GM18520 (cell line): ENCODE measurements around the gene CYSRT1.

ENCODE experiments used
- ATAC-seq: cut with Tn5 transposase; IDR thresholded peaks from one replicate; pipeline ENCODE4 v1.9.1; 2021; ENCODE audit not compliant: unreplicated experiment

CYSRT1 gene

DNA sequence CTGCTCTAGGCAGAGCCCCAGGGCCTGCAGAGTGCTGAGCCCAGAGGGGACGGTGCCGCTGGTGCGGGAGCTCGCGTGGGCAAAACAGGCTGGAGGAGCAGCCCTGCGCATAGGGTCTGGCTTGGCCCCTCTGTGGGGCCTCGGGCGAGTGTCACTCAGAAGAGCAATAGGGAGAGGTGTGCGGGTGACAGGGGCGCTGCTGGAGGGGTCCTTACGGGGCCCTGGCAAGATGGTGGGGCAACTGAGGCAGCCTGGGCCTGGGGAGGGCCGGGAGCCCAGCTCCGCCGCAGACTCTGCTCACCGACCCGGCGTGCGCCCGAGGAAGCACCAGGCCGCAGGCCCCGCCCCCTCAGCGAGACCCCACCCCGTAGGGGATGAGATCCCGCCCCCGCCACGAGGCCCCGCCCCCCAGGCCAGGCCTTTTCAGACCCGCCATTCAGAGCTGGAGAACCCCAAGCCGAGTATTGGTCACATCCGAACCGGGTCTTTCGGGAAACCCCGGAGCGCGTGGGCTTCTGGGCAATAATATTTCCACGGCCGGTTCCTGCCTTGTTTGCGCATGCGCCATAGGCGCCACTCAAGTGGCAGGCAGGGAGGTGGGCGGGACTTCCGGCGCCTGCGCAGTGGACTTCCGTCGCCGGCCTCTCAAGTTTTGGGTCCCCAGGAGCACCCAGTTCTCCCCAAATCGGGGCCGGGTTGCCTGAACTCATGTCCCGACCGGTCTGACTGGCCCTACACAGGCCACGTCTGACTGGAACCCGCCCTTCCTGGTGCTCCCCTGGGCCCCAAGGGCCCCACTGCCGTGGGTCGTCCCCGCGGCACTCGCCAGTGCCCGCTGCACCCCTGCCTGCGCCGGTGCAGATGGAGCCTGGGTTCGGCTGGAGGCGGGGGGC is 1.6 kb upstream of the CYSRT1 start:
- peak; percentile 75 for ATAC-seq

DNA sequence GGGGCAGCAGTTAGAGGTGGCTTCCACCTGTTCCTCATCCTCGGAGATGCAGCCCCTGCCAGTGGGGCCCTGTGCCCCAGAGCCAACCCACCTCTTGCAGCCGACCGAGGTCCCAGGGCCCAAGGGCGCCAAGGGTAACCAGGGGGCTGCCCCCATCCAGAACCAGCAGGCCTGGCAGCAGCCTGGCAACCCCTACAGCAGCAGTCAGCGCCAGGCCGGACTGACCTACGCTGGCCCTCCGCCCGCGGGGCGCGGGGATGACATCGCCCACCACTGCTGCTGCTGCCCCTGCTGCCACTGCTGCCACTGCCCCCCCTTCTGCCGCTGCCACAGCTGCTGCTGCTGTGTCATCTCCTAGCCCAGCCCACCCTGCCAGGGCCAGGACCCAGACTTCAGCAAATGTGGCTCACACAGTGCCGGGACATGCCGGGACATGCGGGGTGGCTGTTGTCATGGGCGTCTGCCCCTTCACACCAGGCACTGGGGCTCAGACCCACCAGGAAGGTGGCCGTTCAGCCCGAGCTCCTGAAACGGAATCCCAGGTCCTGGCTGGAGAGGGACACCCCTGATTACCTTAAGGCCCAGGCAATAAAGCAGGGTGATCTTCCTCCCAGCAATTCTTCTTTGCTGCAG is 841 bp downstream of the CYSRT1 start:
- ATAC-seq = no peak

DNA sequence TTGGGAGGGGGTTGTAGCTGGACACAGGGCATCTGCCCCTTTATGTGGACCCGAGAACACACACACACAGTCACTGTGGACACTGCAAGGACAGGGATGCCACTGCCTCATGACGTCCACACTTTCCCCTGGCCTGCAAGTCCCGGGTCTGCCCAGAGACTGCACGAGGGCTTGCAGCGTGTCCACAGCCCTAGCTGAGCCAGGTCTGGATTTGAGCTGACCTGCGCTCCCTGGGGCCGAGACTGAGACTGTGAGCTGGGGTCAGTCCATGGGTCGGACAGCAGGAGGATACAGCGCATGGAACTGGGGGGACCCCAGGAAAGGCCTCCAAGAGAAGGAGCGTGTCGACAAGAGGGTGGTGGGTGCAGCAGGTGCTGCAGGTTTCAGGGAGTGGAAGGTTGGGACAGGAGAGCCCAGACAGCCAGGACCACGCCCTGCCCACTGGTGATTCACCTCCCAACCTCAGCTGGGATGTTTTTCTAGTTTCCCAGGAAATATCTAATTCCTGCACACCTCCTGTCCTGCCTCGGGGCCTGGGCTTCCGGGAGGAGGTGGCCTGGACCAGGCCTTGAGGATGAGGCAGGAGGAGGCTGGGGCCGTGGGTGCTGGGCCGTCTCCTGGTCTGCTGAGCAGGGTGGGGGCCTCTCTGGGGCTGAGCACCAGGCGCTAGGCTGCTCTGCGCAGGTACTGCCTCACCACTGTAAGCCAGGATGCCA is 1.5 kb downstream of the CYSRT1 start:
- no peak for ATAC-seq

DNA sequence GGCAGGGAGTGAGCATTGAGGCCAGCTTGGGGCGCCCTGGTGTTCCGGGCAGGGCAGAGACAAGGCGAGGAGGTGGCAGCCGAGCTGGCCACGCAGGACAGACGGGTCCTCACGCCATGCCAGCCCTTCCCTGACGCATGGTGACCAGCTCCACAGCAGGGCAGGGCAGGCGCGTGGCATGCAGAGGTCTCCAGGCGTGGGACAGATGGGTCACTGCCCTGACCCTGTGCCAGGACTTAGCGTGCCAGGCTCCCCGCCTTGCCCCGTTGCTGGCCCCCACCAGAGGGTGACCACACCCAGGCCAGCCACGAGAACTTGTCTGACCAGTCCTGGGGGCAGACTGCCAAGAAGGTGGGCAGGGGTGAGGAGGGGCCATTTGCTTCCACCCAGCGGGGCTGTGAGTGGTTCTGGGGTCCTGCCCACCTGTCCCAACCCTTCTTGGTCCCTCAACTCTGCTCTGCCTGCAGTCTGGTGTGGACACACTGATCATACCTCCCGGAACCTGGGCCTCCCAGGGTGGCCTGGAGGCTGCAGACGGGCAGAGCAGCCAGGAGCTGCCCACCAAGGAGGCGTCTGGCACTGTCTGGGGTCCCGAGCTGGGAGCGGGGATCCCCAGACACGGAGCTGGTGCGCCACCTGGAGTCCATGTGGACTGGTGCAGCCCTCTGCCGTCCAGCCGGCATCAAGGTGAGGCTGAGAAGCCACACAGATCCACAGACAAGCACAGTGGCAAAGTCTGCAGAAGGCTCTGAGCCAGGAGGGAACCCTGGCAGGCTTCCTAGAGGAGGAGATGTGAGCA is 2.3 kb downstream of the CYSRT1 start, which contains the start of gene RNF224:
RNF224 (plus strand) TSS at position 449 of the 799 bp plus-strand sequence. CDS start 834 bp downstream, outside the sequence.
- no peak for ATAC-seq

DNA sequence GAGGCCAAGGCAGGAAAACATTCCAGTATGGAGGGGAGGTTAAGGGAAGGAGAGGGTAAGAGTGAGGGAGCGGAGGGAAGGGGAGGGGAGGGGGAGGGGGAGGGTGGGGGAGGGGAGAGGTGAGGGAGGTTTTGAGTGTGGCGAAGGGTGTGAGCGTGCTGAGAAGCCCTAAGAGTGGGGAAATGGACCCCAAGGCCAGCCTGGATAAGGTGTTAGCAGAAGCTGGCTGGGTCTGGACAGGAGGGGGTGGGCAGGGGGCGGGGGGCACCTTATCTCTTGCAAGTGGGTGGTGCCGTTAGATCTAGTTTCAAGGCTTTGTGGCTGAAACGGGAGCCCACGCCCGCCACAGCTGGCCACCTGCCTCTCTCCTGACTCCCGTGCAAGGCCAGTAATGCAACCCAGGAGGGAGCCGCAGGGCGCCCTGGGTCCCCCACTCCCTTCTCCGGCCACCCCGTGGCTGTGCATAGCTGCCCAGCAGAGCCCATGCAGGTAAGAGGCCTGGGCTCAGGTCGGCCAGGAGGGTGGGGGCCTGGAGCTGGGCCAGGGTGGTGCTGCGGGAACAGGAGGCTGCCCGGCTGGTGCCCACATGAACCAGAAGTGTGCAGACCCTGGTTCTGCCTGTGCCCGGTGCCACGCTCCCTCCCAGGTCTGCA is 3.0 kb downstream of the CYSRT1 start:
- no peak for ATAC-seq

DNA sequence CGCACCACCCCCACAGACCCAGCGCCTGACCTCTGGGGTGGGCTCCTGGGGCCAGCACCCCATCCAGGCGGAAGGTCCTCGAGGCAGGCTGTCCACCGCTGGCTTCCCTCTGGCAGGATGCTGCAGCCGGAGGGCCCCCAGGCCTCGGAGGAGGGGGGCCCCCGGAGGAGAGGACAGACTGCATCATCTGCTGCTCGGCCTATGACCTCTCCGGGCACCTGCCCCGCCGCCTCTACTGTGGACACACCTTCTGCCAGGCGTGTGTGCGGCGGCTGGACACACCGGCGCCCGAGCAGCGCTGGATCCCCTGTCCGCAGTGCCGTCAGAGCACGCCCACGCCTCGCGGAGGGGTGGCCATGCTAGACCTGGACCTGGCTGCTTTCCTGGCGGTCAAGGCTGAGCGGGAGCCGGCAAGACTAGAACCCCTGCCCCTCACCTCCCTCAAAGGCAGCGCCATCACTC is 3.6 kb downstream of the CYSRT1 start:
- ATAC-seq = no peak

DNA sequence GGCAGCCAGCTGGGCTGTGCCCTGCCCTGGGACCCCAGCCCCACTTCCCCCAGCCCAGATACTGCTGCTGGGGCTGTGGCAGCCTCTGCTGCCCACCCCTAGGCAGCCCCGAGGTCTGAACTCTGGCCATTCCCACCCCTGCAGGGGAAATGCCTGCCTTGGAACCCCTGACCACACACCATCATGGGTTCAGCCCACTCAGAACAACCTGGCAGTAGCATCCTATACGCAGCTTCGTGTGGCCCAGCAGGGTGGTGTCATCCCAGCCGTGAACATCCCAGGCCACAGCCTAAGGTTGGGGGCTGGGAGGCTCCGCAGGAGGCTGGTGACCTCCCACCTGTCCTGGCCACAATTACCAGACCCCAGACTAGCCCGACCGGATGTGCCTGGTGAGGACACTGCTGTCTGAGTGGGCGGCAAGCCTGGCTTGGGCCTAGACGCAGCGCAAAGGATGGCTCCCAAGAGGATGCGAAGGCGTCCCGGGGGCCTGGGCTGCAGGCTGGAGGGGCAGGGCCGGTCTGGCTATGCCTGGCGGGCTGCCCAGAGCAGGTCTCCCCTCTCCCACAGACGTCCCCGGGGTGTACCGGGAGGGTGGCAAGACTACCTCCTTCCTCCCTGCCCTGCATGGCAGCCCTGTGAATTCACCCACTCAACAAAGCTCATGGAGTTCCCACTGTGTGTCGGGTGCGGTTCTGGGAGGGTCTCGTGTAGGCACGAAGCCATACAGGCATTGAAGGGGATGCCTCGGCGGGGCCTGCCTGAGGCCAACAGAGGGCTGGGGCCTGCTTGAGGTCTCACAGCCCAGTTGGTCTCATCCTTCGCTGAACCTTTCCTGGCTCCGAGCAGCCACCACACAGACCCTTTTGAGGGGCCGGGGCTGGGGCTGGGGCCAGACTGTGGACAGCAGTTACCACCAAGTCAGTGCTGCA is 4.3 kb downstream of the CYSRT1 start:
- ATAC-seq = no peak

DNA sequence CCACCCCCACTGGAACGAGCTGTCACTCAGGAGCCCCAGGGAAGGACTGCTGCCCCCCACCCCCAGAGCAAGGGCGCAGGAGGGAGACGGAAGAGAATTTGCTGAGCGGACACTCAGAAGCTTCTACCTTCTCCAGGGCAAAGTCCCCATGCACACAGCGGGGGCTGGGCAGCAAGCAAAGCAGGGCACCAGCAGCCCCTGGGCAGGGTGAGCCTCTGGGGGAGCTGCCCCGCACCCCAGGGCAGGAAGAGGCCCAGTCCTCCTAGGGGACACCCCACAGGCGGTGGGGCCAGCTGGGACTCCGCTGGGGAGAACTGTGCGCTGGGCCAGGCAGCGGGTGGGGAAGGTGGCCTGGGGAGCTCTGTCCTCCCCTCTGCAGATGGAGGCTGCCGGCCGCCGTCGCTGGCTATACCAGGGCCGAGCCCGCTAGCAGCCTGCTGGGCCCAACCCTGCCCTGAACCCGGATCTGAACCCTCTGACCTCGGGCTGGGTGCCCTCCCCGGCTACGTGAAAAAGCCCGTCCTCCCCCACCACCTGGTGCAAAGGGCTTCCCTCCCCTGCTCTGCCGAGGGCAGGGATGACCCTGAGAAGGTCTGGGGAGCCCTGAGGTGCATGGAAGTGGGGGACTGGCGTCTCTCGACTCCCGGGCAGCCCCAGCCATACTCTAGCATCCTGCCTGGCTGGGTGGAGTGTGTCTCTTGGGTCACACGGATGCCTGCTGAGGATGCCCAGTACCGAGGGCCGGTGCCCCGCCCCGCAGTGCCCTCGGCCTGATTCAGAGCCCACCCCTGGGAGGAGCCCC is 5.1 kb downstream of the CYSRT1 start:
- ATAC-seq = no peak

DNA sequence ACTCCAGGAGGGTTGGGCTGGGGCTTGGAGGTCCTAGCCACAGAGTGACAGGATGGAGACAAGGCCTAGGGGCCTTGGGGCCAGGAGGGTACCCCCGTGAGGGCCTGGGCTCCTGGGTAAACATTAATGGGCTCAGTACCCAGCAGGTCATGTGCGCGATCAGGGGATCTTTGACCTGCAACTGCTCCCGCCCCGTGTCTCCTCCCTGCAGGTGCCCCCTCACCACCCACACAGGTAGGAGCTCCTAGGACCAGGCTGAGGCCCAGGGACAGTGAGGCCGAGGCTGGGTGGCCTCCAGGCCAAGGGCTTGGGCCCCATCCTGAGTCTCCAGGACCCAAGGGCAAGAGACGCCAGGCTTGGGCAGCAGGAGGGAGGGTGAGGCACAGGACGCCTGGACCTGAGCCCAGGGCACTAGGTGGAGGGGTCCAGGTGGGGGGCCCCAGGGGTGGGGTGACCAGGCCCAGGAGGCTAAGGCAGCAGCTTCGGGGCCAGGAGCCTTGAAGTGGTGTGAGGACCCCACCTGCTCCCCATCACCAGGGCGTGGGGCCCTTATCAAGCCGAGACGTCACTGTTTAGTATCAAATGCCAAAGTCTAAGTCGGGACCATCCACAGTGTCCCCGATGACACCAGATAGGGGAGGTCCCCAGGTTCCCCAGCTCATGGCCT is 5.9 kb downstream of the CYSRT1 start, which contains the start of gene SLC34A3:
SLC34A3 (plus strand) TSS at position 197 of the 667 bp plus-strand sequence. CDS start 802 bp downstream, outside the sequence.
- ATAC-seq = no peak

DNA sequence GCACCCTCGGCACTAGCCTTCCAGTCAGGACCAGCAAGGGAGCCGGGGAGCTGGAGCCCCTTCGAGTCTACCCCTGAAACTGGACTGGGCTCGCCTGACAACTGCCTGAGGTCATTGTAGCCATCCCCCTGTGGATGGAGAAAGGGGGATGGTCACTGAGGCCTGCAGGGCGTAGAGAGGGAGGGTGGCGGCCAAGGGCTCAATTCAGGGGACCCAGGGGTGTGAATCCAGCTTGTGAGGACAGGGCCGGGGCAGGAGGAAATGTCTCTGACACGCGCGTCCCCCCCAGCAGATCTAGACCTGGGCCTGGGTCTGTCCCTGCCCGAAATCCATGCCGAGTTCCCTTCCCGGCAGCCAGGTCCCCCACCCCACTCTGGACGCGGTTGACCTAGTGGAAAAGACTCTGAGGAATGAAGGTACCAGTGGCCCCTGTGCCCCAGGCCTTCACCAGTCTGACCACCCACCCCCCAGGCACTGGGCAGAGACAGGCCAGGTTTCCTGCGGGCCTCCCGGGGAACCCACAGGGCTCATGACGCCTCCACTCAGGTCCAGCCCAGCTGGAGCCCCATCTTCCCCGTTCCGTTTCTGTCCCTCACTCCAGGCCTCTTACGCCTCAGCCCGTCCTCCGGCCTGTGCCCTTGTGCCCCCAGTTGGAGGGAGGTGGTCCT is 6.5 kb downstream of the CYSRT1 start:
- ATAC-seq = no peak

DNA sequence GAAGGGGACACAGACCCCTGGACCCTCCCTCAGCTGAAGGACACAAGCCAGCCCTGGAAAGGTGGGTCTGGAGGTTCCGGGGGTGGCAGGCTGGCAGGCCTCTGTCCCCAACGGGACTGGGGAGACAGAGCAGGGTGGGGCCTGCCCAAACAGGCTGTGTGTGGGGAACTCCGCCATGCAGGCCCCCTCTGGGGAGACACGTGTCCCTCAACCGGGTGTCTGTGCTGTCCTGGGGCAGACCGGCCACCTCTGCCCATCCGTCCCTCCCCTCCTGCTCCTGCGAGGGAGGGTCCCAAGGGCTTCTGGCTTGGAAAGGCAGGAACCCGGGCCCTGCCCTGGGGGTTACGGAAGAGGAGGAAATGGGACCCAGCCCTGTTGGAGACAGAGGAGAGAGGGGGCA is 7.1 kb downstream of the CYSRT1 start:
- ATAC-seq = no peak

DNA sequence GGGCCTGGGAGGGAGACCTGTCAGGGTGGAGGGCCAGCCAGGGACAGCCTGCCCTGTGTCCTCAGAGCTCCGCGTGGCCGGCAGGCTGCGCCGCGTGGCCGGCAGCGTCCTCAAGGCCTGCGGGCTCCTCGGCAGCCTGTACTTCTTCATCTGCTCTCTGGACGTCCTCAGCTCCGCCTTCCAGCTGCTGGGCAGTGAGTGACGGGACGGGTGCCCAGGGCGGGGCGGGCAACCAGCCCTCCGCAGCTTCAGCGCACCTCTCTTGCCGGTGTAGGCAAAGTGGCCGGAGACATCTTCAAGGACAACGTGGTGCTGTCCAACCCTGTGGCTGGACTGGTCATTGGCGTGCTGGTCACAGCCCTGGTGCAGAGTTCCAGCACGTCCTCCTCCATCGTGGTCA is 7.5 kb downstream of the CYSRT1 start:
- ATAC-seq = no peak

DNA sequence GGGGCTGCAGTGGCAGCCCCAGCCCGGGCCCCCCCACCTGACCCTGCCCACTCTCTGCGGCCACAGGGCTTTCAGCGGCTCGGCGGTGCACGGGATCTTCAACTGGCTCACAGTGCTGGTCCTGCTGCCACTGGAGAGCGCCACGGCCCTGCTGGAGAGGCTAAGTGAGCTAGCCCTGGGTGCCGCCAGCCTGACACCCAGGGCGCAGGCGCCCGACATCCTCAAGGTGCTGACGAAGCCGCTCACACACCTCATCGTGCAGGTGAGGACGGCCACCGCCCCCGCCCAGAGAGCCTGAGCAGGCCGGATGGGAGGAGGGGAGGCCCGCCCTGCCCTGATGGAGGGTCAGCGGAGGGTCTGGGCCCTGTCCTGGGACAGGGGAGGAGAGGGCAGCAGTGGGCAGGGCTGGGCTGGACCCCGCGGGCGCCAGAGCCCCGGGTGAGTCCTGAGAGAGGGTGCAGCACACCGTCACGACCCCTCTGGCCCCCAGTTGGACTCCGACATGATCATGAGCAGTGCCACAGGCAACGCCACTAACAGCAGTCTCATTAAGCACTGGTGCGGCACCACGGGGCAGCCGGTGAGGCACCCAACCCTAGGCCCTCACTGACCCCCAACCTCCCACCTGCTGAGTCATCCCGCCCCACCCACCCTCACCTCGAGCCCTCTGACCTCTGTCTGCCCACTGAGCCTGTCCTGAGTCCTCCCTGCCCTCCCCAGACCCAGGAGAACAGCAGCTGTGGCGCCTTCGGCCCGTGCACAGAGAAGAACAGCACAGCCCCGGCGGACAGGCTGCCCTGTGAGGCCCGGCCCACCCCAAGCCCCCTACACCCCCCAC is 8.4 kb downstream of the CYSRT1 start:
- no peak for ATAC-seq

DNA sequence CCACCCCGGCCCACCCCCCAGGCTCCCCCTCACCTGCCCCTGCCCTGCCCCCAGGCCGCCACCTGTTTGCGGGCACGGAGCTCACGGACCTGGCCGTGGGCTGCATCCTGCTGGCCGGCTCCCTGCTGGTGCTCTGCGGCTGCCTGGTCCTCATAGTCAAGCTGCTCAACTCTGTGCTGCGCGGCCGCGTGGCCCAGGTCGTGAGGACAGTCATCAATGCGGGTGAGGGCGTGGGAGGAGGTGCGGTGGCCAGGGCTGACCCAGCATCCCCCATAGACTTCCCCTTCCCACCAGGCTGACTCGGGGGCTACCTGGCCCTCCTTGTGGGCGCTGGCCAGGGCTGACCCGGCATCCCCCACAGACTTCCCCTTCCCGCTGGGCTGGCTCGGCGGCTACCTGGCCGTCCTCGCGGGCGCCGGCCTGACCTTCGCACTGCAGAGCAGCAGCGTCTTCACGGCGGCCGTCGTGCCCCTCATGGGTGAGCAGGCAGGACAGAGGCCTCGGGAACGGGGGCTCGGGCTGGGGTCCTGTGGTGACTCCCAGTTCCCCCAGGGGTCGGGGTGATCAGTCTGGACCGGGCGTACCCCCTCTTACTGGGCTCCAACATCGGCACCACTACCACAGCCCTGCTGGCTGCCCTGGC is 9.2 kb downstream of the CYSRT1 start:
- ATAC-seq = no peak

DNA sequence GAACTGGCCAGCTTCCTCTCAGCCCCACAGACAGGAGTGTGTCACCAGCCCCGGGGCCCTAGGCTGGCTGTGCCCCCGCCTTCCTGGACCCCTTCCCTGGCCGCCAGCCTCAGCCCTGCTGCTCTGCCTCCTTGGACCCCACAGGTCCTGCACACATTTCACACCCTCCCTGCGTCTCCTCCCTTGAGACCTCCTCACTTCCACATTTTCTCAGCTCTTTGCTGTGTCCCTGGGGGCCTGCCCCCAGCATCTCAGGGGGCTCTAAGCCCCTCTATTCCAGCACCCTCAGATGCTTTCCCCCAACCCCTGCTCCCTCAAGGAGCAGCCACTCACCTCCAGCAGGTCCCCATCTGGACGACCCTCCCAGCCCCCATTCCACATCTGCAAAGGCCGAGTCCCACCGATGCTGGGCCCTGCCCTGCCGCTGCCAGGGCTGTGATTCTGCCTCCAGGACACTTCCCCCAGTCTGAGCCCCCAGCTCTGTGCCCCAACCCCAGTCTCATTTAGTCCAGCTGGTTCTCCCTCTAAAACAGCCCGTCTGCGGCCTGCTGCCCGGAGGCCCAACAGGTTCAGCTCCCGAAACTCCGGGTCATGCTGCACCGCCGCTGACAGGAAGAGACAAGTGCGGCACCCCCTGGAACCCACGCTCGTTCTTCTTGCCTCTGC is 9.9 kb downstream of the CYSRT1 start:
- no peak for ATAC-seq
